Chondrocyte (in vitro differentiated cells): ENCODE results near the gene DENND1A. TPM values are rescaled to one million over a fixed set of nuclear protein-coding genes. Genes with fewer than 3 reads are reported as not detected.

ENCODE experiments used
- DNase-seq: peaks from one replicate; pipeline ENCODE4 v3.0.0; 2021; ENCODE audit warnings: mixed read lengths, low spot score
- H3K27ac Mint-ChIP-seq: one replicate; pipeline ENCODE4 v1.8.0; 2021; ENCODE audit warnings: mild to moderate bottlenecking, moderate library complexity, mixed read lengths; ENCODE audit not compliant: unreplicated experiment
- H3K27me3 Mint-ChIP-seq: 2 replicates; pipeline ENCODE4 v1.8.0; 2021; ENCODE audit warnings: low read depth, mixed read lengths
- H3K36me3 Mint-ChIP-seq: 2 replicates; pipeline ENCODE4 v1.8.0; 2021; ENCODE audit warnings: low read depth, mixed read lengths
- H3K4me1 Mint-ChIP-seq: 2 replicates; pipeline ENCODE4 v1.8.0; 2021; ENCODE audit warnings: low read depth, mild to moderate bottlenecking, mixed read lengths
- H3K4me3 Mint-ChIP-seq: one replicate; pipeline ENCODE4 v1.8.0; 2021; ENCODE audit warnings: mild to moderate bottlenecking, moderate library complexity, mixed read lengths; ENCODE audit not compliant: unreplicated experiment
- H3K9me3 Mint-ChIP-seq: 2 replicates; pipeline ENCODE4 v1.8.0; 2021; ENCODE audit warnings: low read depth, mixed read lengths
- total RNA-seq: library from RNA; stranded (reverse); gene quantifications from 3 replicates; pipeline ENCODE4 v1.2.1, GENCODE V29; 2021
- TF ChIP-seq, protein P1 (sequence below): fragments of 200-600 bp; sonication (generic); IDR thresholded peaks from 2 replicates; pipeline ENCODE4 v1.5.0; 2021; ENCODE audit warnings: antibody characterized with exemption, mild to moderate bottlenecking, moderate library complexity

The DENND1A gene
- total RNA-seq, 1 donor from 2014 or later, result 15.3 TPM

DNA sequence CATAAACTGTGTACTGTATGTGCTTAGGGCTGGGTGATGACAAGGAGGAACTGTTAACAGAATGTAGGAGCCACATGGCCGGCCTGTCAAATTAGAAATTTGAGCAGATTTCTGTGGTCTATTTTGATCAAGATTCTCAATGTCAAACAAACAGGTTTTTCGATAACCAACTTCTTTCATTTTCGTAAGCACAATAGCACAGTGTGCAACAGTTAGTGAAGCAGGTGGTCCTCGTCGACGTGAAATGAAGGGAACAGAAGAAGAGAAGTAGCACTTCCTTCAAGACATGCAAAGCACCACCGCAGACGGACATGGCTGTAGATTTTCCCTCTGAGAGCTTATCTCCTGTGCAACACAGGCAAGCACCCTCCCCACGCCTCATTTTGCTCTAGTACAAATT lies 321.8 kb downstream of the DENND1A start:
- TF ChIP-seq, protein P1, sequence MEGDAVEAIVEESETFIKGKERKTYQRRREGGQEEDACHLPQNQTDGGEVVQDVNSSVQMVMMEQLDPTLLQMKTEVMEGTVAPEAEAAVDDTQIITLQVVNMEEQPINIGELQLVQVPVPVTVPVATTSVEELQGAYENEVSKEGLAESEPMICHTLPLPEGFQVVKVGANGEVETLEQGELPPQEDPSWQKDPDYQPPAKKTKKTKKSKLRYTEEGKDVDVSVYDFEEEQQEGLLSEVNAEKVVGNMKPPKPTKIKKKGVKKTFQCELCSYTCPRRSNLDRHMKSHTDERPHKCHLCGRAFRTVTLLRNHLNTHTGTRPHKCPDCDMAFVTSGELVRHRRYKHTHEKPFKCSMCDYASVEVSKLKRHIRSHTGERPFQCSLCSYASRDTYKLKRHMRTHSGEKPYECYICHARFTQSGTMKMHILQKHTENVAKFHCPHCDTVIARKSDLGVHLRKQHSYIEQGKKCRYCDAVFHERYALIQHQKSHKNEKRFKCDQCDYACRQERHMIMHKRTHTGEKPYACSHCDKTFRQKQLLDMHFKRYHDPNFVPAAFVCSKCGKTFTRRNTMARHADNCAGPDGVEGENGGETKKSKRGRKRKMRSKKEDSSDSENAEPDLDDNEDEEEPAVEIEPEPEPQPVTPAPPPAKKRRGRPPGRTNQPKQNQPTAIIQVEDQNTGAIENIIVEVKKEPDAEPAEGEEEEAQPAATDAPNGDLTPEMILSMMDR, result no peak
- Mint-ChIP-seq H3K27ac (no peak overlapping the region), H3K27me3 (no peaks in the 10 kb centered on the region), H3K4me1 (peaks cover 8% of the 10 kb centered on the region), H3K9me3 (no peaks in the 10 kb centered on the region), H3K36me3 (no peaks in the 10 kb centered on the region), H3K4me3 (no peak overlapping the region)
- DNase-seq, result no peak

DNA sequence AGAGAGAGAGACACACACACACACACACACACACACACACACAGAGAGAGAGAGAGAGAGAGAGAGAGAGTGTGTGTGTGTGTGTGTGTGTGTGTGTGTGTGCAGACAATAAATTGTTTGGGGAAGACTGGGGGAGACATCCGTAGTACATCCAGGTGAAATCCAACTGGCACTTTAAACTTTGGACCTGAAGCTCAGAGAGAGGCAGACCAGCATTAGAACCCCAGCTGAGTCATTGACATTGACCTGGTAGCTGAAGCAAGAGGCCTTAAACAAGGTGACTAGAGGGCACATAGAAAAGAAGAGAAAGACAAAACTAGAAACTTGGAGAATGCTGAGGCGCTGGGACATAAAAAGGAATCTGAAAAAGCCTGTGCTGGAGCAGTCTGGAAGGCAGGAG lies 322.4 kb downstream of the DENND1A start:
- no peaks in the 10 kb centered on the region for H3K9me3 Mint-ChIP-seq
- no peak overlapping the region for H3K27ac Mint-ChIP-seq
- no peak for DNase-seq
- no peaks in the 10 kb centered on the region for H3K27me3 Mint-ChIP-seq
- TF ChIP-seq, protein P1, result no peak
- no peak overlapping the region for H3K4me3 Mint-ChIP-seq
- H3K4me1 Mint-ChIP-seq, result peaks cover 8% of the 10 kb centered on the region
- no peaks in the 10 kb centered on the region for H3K36me3 Mint-ChIP-seq

DNA sequence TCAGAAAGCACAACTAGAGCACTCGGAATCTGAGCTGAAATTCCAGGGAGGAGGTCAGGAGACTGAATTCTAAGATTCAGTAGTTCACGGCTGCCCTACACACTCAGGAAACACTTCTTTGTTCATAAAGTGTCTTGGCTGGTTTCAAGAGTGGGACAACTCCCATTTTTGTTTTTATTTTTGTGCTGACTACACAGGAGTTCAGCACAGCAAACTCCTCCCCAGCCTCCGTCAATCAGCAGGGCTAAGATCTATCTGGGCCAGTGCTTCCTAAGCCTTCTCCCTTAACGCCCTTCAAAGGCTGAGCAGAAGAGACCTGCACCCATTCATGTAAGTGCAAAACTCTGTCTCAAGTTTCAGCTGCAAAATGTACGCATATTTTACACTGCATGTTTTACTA lies 323.8 kb downstream of the DENND1A start:
- Mint-ChIP-seq H3K27ac (no peak overlapping the region), H3K4me1 (peaks cover 3% of the 10 kb centered on the region), H3K36me3 (no peaks in the 10 kb centered on the region), H3K27me3 (no peaks in the 10 kb centered on the region), H3K4me3 (no peak overlapping the region), H3K9me3 (no peaks in the 10 kb centered on the region)
- TF ChIP-seq, protein P1, result no peak
- DNase-seq, result no peak

DNA sequence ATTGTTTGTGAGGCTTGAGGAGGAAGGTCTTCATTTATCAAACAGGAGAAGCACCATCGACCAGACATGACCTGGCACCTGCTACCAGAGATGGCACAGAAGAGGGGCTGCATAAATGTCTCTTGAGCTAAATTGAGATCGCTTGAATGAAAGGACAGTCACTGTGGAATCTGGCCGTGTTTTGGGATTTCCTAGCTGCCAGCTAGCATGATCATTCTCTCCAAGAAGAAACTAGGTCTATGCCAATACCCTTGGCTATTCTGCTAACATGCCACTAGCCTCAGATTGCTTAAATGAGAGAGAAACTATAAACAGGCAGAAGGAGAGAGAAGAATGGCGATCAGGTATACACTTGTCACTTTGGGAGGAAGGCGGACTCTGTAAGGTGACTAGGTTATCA lies 324.6 kb downstream of the DENND1A start:
- no peaks in the 10 kb centered on the region for H3K9me3 Mint-ChIP-seq
- TF ChIP-seq, protein P1, result no peak
- no peaks in the 10 kb centered on the region for H3K27me3 Mint-ChIP-seq
- H3K4me3 Mint-ChIP-seq, result no peak overlapping the region
- no peak for DNase-seq
- H3K27ac Mint-ChIP-seq, result no peak overlapping the region
- no peaks in the 10 kb centered on the region for H3K36me3 Mint-ChIP-seq
- H3K4me1 Mint-ChIP-seq, result no peaks in the 10 kb centered on the region

DNA sequence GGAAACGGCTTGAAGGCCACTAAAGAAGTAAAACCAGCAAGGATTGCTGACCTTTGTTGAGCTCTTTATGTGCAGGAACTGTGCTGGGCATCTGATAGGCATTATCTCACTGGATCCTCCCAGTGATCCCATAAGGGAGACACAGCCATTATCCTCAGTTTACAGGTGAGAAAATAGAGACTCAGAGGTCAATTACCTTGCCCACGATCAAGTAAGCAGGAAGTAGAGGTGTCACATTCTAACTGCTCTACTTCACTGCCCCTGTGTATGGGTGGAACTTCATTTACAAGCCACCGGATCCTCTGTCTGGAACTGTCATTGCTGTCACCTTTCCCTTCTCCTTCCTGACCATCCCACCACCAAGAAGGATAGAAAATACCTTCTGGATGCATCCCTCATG lies 325.1 kb downstream of the DENND1A start:
- Mint-ChIP-seq H3K9me3 (no peaks in the 10 kb centered on the region), H3K27me3 (no peaks in the 10 kb centered on the region), H3K4me1 (no peaks in the 10 kb centered on the region), H3K36me3 (no peaks in the 10 kb centered on the region), H3K4me3 (no peak overlapping the region), H3K27ac (no peak overlapping the region)
- TF ChIP-seq, protein P1, result no peak
- no peak for DNase-seq
